DOHH2 (cell line): ENCODE data around the gene INPP5B.

Source experiments
- EZH2phosphoT487 ChIP-seq: fragments of 200-600 bp; sonication (generic); IDR thresholded peaks from 2 replicates; pipeline ENCODE4 v1.6.1; 2017; ENCODE audit warnings: borderline replicate concordance, mild to moderate bottlenecking, antibody characterized with exemption, low read length, moderate library complexity, mixed read lengths
- TF ChIP-seq, protein P1 (sequence below): fragments of 200-600 bp; sonication (generic); IDR thresholded peaks from one replicate; pipeline ENCODE4 v1.5.1; 2014; ENCODE audit warnings: antibody characterized with exemption, mild to moderate bottlenecking, low read depth, low read length; ENCODE audit not compliant: poor library complexity, severe bottlenecking

DNA sequence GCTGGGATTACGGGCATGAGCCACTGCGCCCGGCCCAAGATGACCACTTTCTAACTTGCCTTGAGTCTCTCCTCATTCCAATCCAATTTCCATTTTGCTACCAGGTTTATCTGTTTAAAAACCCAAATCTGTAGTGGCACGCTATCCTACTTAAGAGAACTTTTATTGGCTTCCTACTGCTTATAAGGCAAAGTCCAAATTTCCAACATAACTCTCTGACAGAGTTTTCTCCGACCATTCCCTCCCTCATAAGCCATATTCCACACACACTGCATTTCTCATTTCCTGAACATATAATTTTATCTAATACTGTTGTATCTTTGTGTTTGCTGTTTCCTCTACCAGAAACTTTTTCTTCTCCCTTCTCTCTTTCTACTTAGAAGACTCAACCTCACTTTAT lies 27.7 kb upstream of the INPP5B start:
- TF ChIP-seq, protein P1, sequence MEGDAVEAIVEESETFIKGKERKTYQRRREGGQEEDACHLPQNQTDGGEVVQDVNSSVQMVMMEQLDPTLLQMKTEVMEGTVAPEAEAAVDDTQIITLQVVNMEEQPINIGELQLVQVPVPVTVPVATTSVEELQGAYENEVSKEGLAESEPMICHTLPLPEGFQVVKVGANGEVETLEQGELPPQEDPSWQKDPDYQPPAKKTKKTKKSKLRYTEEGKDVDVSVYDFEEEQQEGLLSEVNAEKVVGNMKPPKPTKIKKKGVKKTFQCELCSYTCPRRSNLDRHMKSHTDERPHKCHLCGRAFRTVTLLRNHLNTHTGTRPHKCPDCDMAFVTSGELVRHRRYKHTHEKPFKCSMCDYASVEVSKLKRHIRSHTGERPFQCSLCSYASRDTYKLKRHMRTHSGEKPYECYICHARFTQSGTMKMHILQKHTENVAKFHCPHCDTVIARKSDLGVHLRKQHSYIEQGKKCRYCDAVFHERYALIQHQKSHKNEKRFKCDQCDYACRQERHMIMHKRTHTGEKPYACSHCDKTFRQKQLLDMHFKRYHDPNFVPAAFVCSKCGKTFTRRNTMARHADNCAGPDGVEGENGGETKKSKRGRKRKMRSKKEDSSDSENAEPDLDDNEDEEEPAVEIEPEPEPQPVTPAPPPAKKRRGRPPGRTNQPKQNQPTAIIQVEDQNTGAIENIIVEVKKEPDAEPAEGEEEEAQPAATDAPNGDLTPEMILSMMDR: no peak
- TF ChIP-seq EZH2phosphoT487: no peak
